Neural progenitor cell (in vitro differentiated cells): ENCODE results near the gene CCSER2. TPM values are rescaled to one million over a fixed set of nuclear protein-coding genes. Genes with fewer than 3 reads are reported as not detected.

ENCODE experiments used
- DNase-seq: peaks from one replicate; pipeline ENCODE4 v3.0.0-alpha.2; 2016; ENCODE audit warnings: low spot score
- H2AFZ ChIP-seq: fragments of 200-600 bp; sonication (generic); replicated peaks from 2 replicates; pipeline ENCODE4 v1.6.1; 2016; ENCODE audit warnings: antibody characterized with exemption
- H3F3A ChIP-seq: fragments of 200-600 bp; sonication (generic); 2 replicates; pipeline ENCODE4 v1.6.1; 2016; ENCODE audit warnings: antibody characterized with exemption, low read depth
- H3K27ac ChIP-seq: fragments of 200-600 bp; sonication (generic); 2 replicates; pipeline ENCODE4 v1.5.1; 2016; ENCODE audit warnings: mild to moderate bottlenecking
- H3K27me3 ChIP-seq: fragments of 200-600 bp; sonication (generic); 2 replicates; pipeline ENCODE4 v1.6.1; 2016; ENCODE audit warnings: mild to moderate bottlenecking, moderate library complexity
- H3K36me3 ChIP-seq: fragments of 200-600 bp; sonication (generic); 2 replicates; pipeline ENCODE4 v1.5.1; 2016
- H3K4me1 ChIP-seq: fragments of 200-600 bp; sonication (generic); 2 replicates; pipeline ENCODE4 v1.6.1; 2016; ENCODE audit warnings: mixed run types
- H3K4me2 ChIP-seq: fragments of 200-600 bp; sonication (generic); 2 replicates; pipeline ENCODE4 v1.6.1; 2016
- H3K4me3 ChIP-seq: fragments of 200-600 bp; sonication (generic); 2 replicates; pipeline ENCODE4 v1.5.1; 2016
- H3K79me2 ChIP-seq: fragments of 200-600 bp; sonication (generic); 2 replicates; pipeline ENCODE4 v1.6.1; 2016; ENCODE audit warnings: low read depth
- H3K9ac ChIP-seq: fragments of 200-600 bp; sonication (generic); 2 replicates; pipeline ENCODE4 v1.6.1; 2016
- H3K9me3 ChIP-seq: fragments of 200-600 bp; sonication (generic); 2 replicates; pipeline ENCODE4 v1.5.1; 2016; ENCODE audit warnings: low read depth
- H4K20me1 ChIP-seq: fragments of 200-600 bp; sonication (generic); 2 replicates; pipeline ENCODE4 v1.6.1; 2016; ENCODE audit warnings: low read depth
- H3K27ac Mint-ChIP-seq: 3 replicates; pipeline ENCODE4 v1.8.0; 2021; ENCODE audit warnings: mixed read lengths
- H3K27me3 Mint-ChIP-seq: 2 replicates; pipeline ENCODE4 v1.8.0; 2022; ENCODE audit warnings: low read depth, mild to moderate bottlenecking, inconsistent platforms, moderate library complexity, mixed read lengths; ENCODE audit not compliant: insufficient read depth
- H3K36me3 Mint-ChIP-seq: 3 replicates; pipeline ENCODE4 v1.8.0; 2021; ENCODE audit warnings: mixed read lengths
- H3K4me1 Mint-ChIP-seq: 3 replicates; pipeline ENCODE4 v1.8.0; 2021; ENCODE audit warnings: mixed read lengths
- H3K4me3 Mint-ChIP-seq: 3 replicates; pipeline ENCODE4 v1.8.0; 2021; ENCODE audit warnings: mild to moderate bottlenecking, moderate library complexity, mixed read lengths
- H3K9me3 Mint-ChIP-seq: 3 replicates; pipeline ENCODE4 v1.8.0; 2020; ENCODE audit warnings: mixed read lengths
- EZH2 ChIP-seq: fragments of 200-600 bp; sonication (generic); IDR thresholded peaks from 2 replicates; pipeline ENCODE4 v1.6.1; 2017; ENCODE audit warnings: antibody characterized with exemption, mild to moderate bottlenecking, moderate library complexity
- EZH2phosphoT487 ChIP-seq: fragments of 200-600 bp; sonication (generic); IDR thresholded peaks from 2 replicates; pipeline ENCODE4 v1.6.1; 2017; ENCODE audit warnings: antibody characterized with exemption
- total RNA-seq: library from RNA; depleted of rRNA; stranded (reverse); fragments of >200 nt; gene quantifications from 2 replicates; pipeline ENCODE4 v1.2.3, GENCODE V29; 2015; ENCODE audit warnings: low replicate concordance
- TF ChIP-seq, protein P1 (sequence below): fragments of 200-600 bp; sonication (generic); IDR thresholded peaks from 2 replicates; pipeline ENCODE4 v1.5.1; 2017; ENCODE audit warnings: antibody characterized with exemption, mild to moderate bottlenecking

Gene CCSER2
- total RNA-seq, 1 donor from 2014 or later = 39.3 TPM

DNA sequence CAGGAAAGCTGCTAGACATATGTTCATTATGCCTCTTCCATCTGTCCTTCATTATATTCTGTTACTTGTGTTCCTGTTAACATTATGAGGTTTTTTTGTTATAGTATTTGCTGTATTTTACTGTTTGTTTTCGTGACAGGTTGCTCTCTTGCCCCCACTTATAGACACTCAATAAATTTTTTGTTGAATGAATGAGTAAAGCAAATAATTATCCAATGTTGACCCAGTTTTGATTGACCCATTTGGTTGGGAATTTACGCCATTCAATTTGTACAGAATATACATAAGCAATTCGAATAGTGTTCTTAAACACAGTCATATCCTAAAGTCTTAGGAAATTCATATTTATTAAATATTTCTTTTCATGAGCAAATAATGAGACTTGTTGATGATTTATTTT, 11.8 kb downstream of the CCSER2 start:
- H2AFZ ChIP-seq = no peak overlapping the region
- no peaks in the 10 kb centered on the region for H3K36me3 ChIP-seq
- H3K4me1 ChIP-seq = peaks cover 22% of the 10 kb centered on the region
- Mint-ChIP-seq H3K27ac (no peak overlapping the region), H3K36me3 (peaks cover 24% of the 10 kb centered on the region), H3K4me1 (no peaks in the 10 kb centered on the region), H3K27me3 (no peaks in the 10 kb centered on the region), H3K4me3 (no peak overlapping the region), H3K9me3 (peaks cover 10% of the 10 kb centered on the region)
- H3K79me2 ChIP-seq = peaks cover 97% of the 10 kb centered on the region
- no peak for DNase-seq
- H3K4me2 ChIP-seq = no peak overlapping the region
- H3K4me3 ChIP-seq = no peak overlapping the region
- TF ChIP-seq, protein P1, sequence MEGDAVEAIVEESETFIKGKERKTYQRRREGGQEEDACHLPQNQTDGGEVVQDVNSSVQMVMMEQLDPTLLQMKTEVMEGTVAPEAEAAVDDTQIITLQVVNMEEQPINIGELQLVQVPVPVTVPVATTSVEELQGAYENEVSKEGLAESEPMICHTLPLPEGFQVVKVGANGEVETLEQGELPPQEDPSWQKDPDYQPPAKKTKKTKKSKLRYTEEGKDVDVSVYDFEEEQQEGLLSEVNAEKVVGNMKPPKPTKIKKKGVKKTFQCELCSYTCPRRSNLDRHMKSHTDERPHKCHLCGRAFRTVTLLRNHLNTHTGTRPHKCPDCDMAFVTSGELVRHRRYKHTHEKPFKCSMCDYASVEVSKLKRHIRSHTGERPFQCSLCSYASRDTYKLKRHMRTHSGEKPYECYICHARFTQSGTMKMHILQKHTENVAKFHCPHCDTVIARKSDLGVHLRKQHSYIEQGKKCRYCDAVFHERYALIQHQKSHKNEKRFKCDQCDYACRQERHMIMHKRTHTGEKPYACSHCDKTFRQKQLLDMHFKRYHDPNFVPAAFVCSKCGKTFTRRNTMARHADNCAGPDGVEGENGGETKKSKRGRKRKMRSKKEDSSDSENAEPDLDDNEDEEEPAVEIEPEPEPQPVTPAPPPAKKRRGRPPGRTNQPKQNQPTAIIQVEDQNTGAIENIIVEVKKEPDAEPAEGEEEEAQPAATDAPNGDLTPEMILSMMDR = no peak
- TF ChIP-seq EZH2 = no peak
- no peak for TF ChIP-seq EZH2phosphoT487
- peaks cover 31% of the 10 kb centered on the region for H4K20me1 ChIP-seq
- no peak overlapping the region for H3K27ac ChIP-seq
- no peaks in the 10 kb centered on the region for H3K9me3 ChIP-seq
- H3F3A ChIP-seq = peaks cover 4% of the 10 kb centered on the region
- H3K9ac ChIP-seq = no peak overlapping the region
- H3K27me3 ChIP-seq = no peaks in the 10 kb centered on the region

DNA sequence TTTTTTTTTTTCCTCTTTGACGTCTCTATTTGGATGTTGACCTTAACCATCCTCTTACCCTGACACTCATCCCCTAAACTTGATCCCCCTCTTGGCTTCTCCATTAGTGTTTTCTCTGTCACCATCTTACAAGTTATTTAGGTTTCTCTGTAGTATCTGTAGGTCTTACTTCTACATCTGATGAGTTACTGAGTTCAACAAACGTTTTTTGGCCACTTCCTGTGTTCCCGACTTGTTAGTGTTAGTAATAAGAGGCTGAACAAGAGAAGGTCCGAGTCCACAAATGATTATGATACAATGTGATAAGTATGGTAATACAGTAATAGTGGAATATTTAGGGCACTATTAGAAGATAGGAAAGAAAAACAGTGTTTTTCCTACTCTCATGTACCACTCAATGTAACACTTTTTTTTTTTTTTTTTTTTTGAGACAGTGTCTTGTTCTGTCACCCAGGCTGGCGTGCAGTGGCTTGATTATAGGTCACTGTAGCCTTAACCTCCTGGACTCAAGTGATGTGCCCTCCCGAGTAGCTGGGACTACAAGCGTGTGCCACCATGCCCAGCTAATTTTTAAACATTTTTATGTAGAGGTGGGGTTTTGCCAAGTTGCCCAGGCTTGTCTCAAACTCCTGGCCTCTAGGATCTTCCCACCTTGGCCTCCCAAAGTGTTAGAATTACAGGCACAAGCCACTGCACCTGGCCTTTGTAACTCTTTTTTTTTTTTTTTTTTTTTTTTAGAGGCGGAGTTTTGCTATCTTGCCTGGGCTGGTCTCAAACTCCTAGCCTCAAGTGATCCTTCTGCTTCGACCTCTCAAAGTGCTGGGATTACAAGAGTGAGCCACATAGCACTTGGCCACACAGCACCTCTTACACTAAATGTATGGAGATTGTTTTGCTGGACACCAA, 12.5 kb downstream of the CCSER2 start:
- Mint-ChIP-seq H3K27ac (no peak overlapping the region), H3K27me3 (no peaks in the 10 kb centered on the region), H3K4me3 (no peak overlapping the region), H3K4me1 (no peaks in the 10 kb centered on the region), H3K36me3 (peaks cover 24% of the 10 kb centered on the region), H3K9me3 (peaks cover 10% of the 10 kb centered on the region)
- H3K79me2 ChIP-seq = peaks cover 97% of the 10 kb centered on the region
- peaks cover 24% of the 10 kb centered on the region for H4K20me1 ChIP-seq
- H3K27me3 ChIP-seq = no peaks in the 10 kb centered on the region
- H3K9me3 ChIP-seq = no peaks in the 10 kb centered on the region
- no peak for DNase-seq
- no peak overlapping the region for H3K4me3 ChIP-seq
- TF ChIP-seq, protein P1 = no peak
- TF ChIP-seq EZH2 (no peak), EZH2phosphoT487 (no peak)
- H3K4me2 ChIP-seq = no peak overlapping the region
- no peak overlapping the region for H2AFZ ChIP-seq
- H3K9ac ChIP-seq = no peak overlapping the region
- peaks cover 4% of the 10 kb centered on the region for H3F3A ChIP-seq
- H3K27ac ChIP-seq = no peak overlapping the region
- H3K4me1 ChIP-seq = peaks cover 22% of the 10 kb centered on the region
- no peaks in the 10 kb centered on the region for H3K36me3 ChIP-seq

DNA sequence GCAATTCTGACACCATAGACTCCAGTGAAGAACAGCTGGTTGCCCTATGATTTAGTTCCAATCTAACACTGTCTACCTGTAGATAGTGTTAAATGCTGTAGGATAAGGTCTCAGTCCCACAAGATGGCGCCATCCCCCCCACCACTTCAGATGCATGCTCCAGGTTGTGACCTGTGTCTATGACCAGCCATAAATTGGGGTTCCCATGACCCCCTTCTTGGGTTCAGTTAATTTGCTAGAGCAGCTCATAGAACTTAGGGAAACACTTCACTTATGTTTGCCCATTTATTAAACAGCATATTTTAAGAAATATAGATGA, 13.1 kb downstream of the CCSER2 start:
- peaks cover 18% of the 10 kb centered on the region for H4K20me1 ChIP-seq
- DNase-seq = no peak

More for the DNA sequence above, 13.1 kb downstream of the CCSER2 start:
- no peaks in the 10 kb centered on the region for H3K36me3 ChIP-seq
- peaks cover 97% of the 10 kb centered on the region for H3K79me2 ChIP-seq
- H3K4me3 Mint-ChIP-seq = no peak overlapping the region
- no peaks in the 10 kb centered on the region for H3K27me3 Mint-ChIP-seq
- TF ChIP-seq EZH2phosphoT487 (no peak), EZH2 (no peak)
- TF ChIP-seq, protein P1 = peak; percentile 16
- H3K4me3 ChIP-seq = no peak overlapping the region
- H3K9ac ChIP-seq = no peak overlapping the region
- H3K4me1 Mint-ChIP-seq = no peaks in the 10 kb centered on the region
- H3K4me1 ChIP-seq = peaks cover 17% of the 10 kb centered on the region
- H3K9me3 Mint-ChIP-seq = peaks cover 15% of the 10 kb centered on the region
- H3K36me3 Mint-ChIP-seq = peaks cover 26% of the 10 kb centered on the region
- no peaks in the 10 kb centered on the region for H3K27me3 ChIP-seq
- no peak overlapping the region for H3K4me2 ChIP-seq
- no peak overlapping the region for H2AFZ ChIP-seq
- H3K27ac ChIP-seq = no peak overlapping the region
- H3K9me3 ChIP-seq = no peaks in the 10 kb centered on the region
- peaks cover 4% of the 10 kb centered on the region for H3F3A ChIP-seq
- H3K27ac Mint-ChIP-seq = no peak overlapping the region
